Esophagus squamous epithelium (tissue), 5 donors: ENCODE data around the gene EPS15. TPM values are rescaled to one million over a fixed set of nuclear protein-coding genes. Genes with fewer than 3 reads are reported as not detected.
"Not testable (repeated sequence)": the region's sequence is repeated elsewhere in the genome, so short reads cannot be mapped to it uniquely, and the experiment has no call there.

Experiments
- DNase-seq: peaks from one replicate; lab custom pipeline; 2025; lab: John Stamatoyannopoulos, UW
- H3K27ac ChIP-seq, 4 donors: fragments of 200-600 bp; sonication (generic); one replicate each; pipeline ENCODE4 v1.5.1; 2016 to 2019; ENCODE audit warnings: mild to moderate bottlenecking in 1 of 4
- H3K27me3 ChIP-seq, 4 donors: fragments of 200-600 bp; sonication (generic); 1 replicate in 3 of 4; 2 replicates in 1 of 4; pipeline versions ENCODE4 v1.5.1 to v1.6.0; 2017 to 2021; ENCODE audit warnings: antibody characterized with exemption in 1 of 4
- H3K36me3 ChIP-seq, 3 donors: fragments of 200-600 bp; sonication (generic); one replicate each; pipeline ENCODE4 v1.5.1; 2016 to 2019
- H3K4me1 ChIP-seq, 3 donors: fragments of 200-600 bp; sonication (generic); one replicate each; pipeline ENCODE4 v1.5.1; 2017 to 2019
- H3K4me3 ChIP-seq, 4 donors: fragments of 200-600 bp; sonication (generic); 1 replicate in 3 of 4; 2 replicates in 1 of 4; pipeline ENCODE4 v1.5.1; 2016 to 2019; ENCODE audit warnings: mild to moderate bottlenecking in 2 of 4, moderate library complexity in 1 of 4
- H3K9me3 ChIP-seq, 3 donors: fragments of 200-600 bp; sonication (generic); one replicate each; pipeline ENCODE4 v1.5.1; 2016 to 2019
- POLR2A ChIP-seq, 4 donors: fragments of 450-650 bp; IDR thresholded peaks; one replicate each; pipeline ENCODE4 v1.6.1; 2017; ENCODE audit warnings: antibody characterized with exemption in 4 of 4, mild to moderate bottlenecking in 4 of 4, moderate library complexity in 3 of 4
- WGBS, 2 donors: methylation state at CpG; one replicate each; pipeline ENCODE4 v1.1.5; 2018; 5-methylcytosine and 5-hydroxymethylcytosine counted together
- intact Hi-C: fragments of 100-400 bp; cut with DNase I; formaldehyde crosslinking; loops from one replicate; pipeline ENCODE4 v1.15.0; 2022
- total RNA-seq, 4 donors: library from RNA; depleted of rRNA; stranded (reverse); fragments of >200 nt; gene quantifications; one replicate each; pipeline ENCODE4 v1.1.0, GENCODE V29; 2016
- TF ChIP-seq, protein P1 (sequence below), 6 experiments: fragments of 450-650 bp in 4 of 6; fragments of 200-600 bp in 2 of 6; sonication (generic) in 2 of 6; IDR thresholded peaks; one replicate each; pipeline ENCODE4 v1.5.1; 2016 to 2019; ENCODE audit warnings: antibody characterized with exemption in 6 of 6, mild to moderate bottlenecking in 4 of 6, moderate library complexity in 4 of 6
- donor health status: DM: yes; HTN: yes; CAD: no.

The EPS15 gene
- total RNA-seq, 4 donors from 2014 or later = 24.8 to 86.8 (median 46.8) TPM

DNA sequence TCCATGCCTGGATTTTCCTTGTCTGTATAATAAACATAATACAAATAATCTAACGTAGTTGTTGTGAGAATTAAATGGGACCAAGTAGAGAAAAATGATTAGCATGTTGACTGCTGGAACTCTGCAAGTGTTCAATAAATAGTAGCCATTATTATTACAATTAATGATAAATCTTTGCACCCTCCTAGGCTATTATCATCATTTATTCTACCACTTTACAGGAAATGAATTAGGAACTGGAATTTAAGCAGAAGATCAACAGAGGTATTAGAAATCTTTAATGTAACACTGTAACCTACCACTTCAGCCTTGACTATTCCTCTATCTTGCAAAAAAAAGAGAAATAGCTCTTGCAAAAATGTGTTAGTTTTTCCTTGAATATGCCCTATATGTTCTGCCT, 126.8 kb downstream of the EPS15 start:
- peaks cover 0 to 52% (median 0%) of the 10 kb centered on the region in 3 donors for H3K36me3 ChIP-seq
- 92 to 95% methylated on average over 1 of the region's 1 CpG for WGBS, 2 donors

DNA sequence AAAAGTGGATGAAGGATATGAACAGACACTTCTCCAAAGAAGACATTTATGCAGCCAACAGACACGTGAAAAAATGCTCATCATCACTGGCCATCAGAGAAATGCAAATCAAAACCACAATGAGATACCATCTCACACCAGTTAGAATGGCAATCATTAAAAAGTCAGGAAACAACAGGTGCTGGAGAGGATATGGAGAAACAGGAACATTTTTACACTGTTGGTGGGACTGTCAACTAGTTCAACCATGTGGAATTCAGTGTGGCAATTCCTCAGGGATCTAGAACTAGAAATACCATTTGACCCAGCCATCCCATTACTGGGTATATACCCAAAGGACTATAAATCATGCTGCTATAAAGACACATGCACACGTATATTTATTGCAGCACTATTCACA, 128.4 kb downstream of the EPS15 start:
- WGBS, 2 donors = 88% methylated on average over 2 of the region's 2 CpGs
- H3K9me3 ChIP-seq, H3K4me3 ChIP-seq, H3K27ac ChIP-seq, DNase-seq, H3K4me1 ChIP-seq, H3K27me3 ChIP-seq, intact Hi-C loops: not testable (repeated sequence)
- peaks cover 0 to 48% (median 0%) of the 10 kb centered on the region in 3 donors for H3K36me3 ChIP-seq

More for the DNA sequence above, 126.8 kb downstream of the EPS15 start:
- intact Hi-C loops = no loop called here
- H3K4me3 ChIP-seq = no peak overlapping the region
- no peaks in the 10 kb centered on the region for H3K4me1 ChIP-seq
- no peak for DNase-seq
- TF ChIP-seq POLR2A (IDR thresholded peaks at IDR 0.05) = no peak
- TF ChIP-seq, protein P1, sequence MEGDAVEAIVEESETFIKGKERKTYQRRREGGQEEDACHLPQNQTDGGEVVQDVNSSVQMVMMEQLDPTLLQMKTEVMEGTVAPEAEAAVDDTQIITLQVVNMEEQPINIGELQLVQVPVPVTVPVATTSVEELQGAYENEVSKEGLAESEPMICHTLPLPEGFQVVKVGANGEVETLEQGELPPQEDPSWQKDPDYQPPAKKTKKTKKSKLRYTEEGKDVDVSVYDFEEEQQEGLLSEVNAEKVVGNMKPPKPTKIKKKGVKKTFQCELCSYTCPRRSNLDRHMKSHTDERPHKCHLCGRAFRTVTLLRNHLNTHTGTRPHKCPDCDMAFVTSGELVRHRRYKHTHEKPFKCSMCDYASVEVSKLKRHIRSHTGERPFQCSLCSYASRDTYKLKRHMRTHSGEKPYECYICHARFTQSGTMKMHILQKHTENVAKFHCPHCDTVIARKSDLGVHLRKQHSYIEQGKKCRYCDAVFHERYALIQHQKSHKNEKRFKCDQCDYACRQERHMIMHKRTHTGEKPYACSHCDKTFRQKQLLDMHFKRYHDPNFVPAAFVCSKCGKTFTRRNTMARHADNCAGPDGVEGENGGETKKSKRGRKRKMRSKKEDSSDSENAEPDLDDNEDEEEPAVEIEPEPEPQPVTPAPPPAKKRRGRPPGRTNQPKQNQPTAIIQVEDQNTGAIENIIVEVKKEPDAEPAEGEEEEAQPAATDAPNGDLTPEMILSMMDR (IDR thresholded peaks at IDR 0.05) = no peak
- no peak overlapping the region for H3K27ac ChIP-seq
- no peaks in the 10 kb centered on the region for H3K27me3 ChIP-seq
- no peaks in the 10 kb centered on the region for H3K9me3 ChIP-seq

DNA sequence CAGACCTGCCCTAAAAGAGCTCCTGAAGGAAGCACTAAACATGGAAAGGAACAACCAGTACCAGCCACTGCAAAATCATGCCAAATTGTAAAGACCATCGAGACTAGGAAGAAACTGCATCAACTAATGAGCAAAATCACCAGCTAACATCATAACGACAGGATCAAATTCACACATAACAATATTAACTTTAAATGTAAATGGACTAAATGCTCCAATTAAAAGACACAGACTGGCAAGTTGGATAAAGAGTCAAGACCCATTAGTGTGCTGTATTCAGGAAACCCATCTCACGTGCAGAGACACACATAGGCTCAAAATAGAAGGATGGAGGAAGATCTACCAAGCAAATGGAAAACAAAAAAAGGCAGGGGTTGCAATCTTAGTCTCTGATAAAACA, 131.8 kb downstream of the EPS15 start:
- DNase-seq, H3K4me3 ChIP-seq, H3K27ac ChIP-seq, H3K9me3 ChIP-seq, H3K4me1 ChIP-seq, H3K27me3 ChIP-seq, intact Hi-C loops: not testable (repeated sequence)
- peaks cover 0 to 48% (median 0%) of the 10 kb centered on the region in 3 donors for H3K36me3 ChIP-seq
- WGBS, 2 donors = 75 to 83% methylated on average over 2 of the region's 3 CpGs

DNA sequence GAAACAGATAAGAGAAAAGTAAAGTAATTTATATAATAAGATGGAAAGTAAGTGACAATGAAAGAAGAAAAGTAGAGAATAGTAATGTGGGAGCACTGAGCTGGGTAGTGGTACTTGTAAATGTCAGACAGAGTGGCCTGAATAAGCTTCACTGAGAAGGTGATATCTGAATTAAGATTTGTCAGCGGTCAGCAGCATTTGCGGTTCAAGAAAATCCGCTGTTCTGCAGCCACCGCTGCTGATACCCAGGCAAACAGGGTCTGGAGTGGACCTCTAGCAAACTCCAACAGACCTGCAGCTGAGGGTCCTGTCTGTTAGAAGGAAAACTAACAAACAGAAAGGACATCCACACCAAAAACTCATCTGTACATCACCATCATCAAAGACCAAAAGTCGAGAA, 132.8 kb downstream of the EPS15 start:
- DNase-seq, H3K27me3 ChIP-seq, H3K9me3 ChIP-seq, H3K27ac ChIP-seq, H3K4me1 ChIP-seq, H3K4me3 ChIP-seq, intact Hi-C loops: not testable (repeated sequence)
- WGBS, 2 donors = 95 to 100% methylated on average over 5 of the region's 5 CpGs
- peaks cover 0 to 40% (median 0%) of the 10 kb centered on the region in 3 donors for H3K36me3 ChIP-seq

DNA sequence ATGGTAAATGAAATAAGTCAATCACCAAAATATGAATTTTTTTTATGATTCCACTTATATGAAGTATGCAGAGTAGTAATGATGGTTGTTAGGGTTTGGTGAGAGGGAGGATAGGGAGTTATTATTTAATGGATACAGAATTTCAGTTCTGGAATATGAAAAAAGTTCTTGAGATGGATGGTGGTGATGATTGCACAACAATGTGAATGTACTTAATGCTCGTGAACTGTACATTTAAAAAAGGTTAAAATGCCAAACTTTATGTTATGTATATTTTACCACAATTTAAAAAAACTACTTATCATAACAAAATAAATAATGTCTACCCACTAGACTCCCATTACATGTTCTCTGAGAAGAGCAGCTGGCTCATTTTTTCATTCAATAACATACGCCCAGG, 133.3 kb downstream of the EPS15 start:
- Histone ChIP-seq H3K4me3 (no peak overlapping the region), H3K36me3 (peaks cover 0 to 40% (median 0%) of the 10 kb centered on the region in 3 donors), H3K9me3 (no peaks in the 10 kb centered on the region), H3K27ac (no peak overlapping the region), H3K4me1 (no peaks in the 10 kb centered on the region), H3K27me3 (no peaks in the 10 kb centered on the region)
- no peak for TF ChIP-seq POLR2A (IDR thresholded peaks at IDR 0.05)
- TF ChIP-seq, protein P1 (IDR thresholded peaks at IDR 0.05) = no peak
- WGBS, 2 donors = 96 to 100% methylated on average over 2 of the region's 2 CpGs
- intact Hi-C loops = no loop called here
- DNase-seq = no peak

DNA sequence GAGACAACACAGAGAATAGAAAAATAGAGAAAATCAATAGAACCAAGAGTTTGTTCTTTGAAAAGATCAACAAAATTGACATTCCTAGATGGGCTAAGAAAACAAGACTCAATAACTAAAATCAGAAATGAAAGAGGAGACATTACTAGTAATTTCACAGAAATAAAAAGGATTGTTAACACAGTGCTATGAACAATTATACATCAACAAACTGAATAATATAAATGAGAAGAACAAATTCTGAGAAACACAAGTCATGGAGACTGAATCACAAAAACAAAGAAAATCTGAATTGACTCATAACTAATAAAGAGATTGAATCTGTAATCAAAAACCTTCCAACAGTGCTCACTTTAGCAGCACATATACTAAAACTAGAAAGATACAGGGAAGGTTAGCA, 137.1 kb downstream of the EPS15 start:
- H3K36me3 ChIP-seq = peaks cover 0 to 72% (median 0%) of the 10 kb centered on the region in 3 donors

More for the DNA sequence above, 137.1 kb downstream of the EPS15 start:
- Histone ChIP-seq H3K9me3 (no peaks in the 10 kb centered on the region), H3K4me3 (no peak overlapping the region), H3K4me1 (no peaks in the 10 kb centered on the region), H3K27me3 (no peaks in the 10 kb centered on the region), H3K27ac (no peak overlapping the region)
- DNase-seq = no peak
- TF ChIP-seq POLR2A (IDR thresholded peaks at IDR 0.05) = no peak
- TF ChIP-seq, protein P1 (IDR thresholded peaks at IDR 0.05) = no peak
- intact Hi-C loops = no loop called here
